Lower leg skin (tissue), 4 donors: ENCODE results near the gene PRICKLE2. TPM values are rescaled to one million over a fixed set of nuclear protein-coding genes. Genes with fewer than 3 reads are reported as not detected.

Source experiments
- DNase-seq, 2 donors: peaks; one replicate each; pipeline ENCODE4 v3.0.0-alpha.2; 2019; ENCODE audit warnings: low spot score in 2 of 2
- H3K4me3 ChIP-seq: fragments of 200-600 bp; sonication (generic); 2 replicates; pipeline ENCODE4 v1.5.1; 2017; ENCODE audit warnings: mild to moderate bottlenecking, low read depth; ENCODE audit not compliant: poor library complexity, severe bottlenecking
- CTCF ChIP-seq, 3 donors: fragments of 450-650 bp; IDR thresholded peaks; one replicate each; pipeline ENCODE4 v1.5.1; 2016; ENCODE audit warnings: antibody characterized with exemption in 3 of 3, mild to moderate bottlenecking in 3 of 3, moderate library complexity in 2 of 3
- POLR2A ChIP-seq, 2 donors: fragments of 450-650 bp; IDR thresholded peaks; one replicate each; pipeline ENCODE4 v1.6.1; 2016 to 2017; ENCODE audit warnings: antibody characterized with exemption in 2 of 2, mild to moderate bottlenecking in 1 of 2, moderate library complexity in 1 of 2
- WGBS, 2 donors: methylation state at CpG; one replicate each; pipeline ENCODE4 v1.1.5; 2018; 5-methylcytosine and 5-hydroxymethylcytosine counted together
- intact Hi-C: fragments of 100-400 bp; cut with DNase I; formaldehyde crosslinking; loops from one replicate; pipeline ENCODE4 v1.15.0; 2023; ENCODE audit warnings: low total_unique reads
- total RNA-seq, 4 donors: library from RNA; depleted of rRNA; stranded (reverse); fragments of >200 nt; gene quantifications; one replicate each; pipeline ENCODE4 v1.1.0, GENCODE V29; 2016

The PRICKLE2 gene
- total RNA-seq, 4 donors from 2014 or later: 10.2 to 18.7 (median 11.7) TPM

GRCh38 chr3:64104691-64105111 lies 120.6 kb downstream of the PRICKLE2 start:
- TF ChIP-seq CTCF (IDR thresholded peaks at IDR 0.05) (no peak), POLR2A (IDR thresholded peaks at IDR 0.05) (no peak)
- WGBS, 2 donors: 91 to 97% methylated on average over 3 of the region's 3 CpGs
- DNase-seq: no peak
- no peak overlapping the region for H3K4me3 ChIP-seq
- intact Hi-C loops: no loop called here

- no peak for DNase-seq
- 84 to 87% methylated on average over 3 of the region's 3 CpGs for WGBS, 2 donors
- TF ChIP-seq POLR2A (IDR thresholded peaks at IDR 0.05) (no peak), CTCF (IDR thresholded peaks at IDR 0.05) (no peak)
- H3K4me3 ChIP-seq: no peak overlapping the region
- intact Hi-C loops: no loop called here
Observed at GRCh38 chr3:64104006-64104405, 121.3 kb downstream of the PRICKLE2 start.

GRCh38 chr3:64103131-64103530 lies 122.1 kb downstream of the PRICKLE2 start:
- DNase-seq: no peak
- H3K4me3 ChIP-seq: no peak overlapping the region
- no peak for TF ChIP-seq CTCF (IDR thresholded peaks at IDR 0.05)
- TF ChIP-seq POLR2A (IDR thresholded peaks at IDR 0.05): no peak
- intact Hi-C loops: no loop called here
- WGBS, 2 donors: 94 to 97% methylated on average over 2 of the region's 2 CpGs

- DNase-seq: no peak
- no peak overlapping the region for H3K4me3 ChIP-seq
- 91 to 96% methylated on average over 2 of the region's 2 CpGs for WGBS, 2 donors
- intact Hi-C loops: no loop called here
- TF ChIP-seq POLR2A (IDR thresholded peaks at IDR 0.05) (no peak), CTCF (IDR thresholded peaks at IDR 0.05) (no peak)
Observed at GRCh38 chr3:64102147-64102546, 123.1 kb downstream of the PRICKLE2 start.

- no peak overlapping the region for H3K4me3 ChIP-seq
Observed at GRCh38 chr3:64099316-64099715, 126.0 kb downstream of the PRICKLE2 start.

More at GRCh38 chr3:64099316-64099715, 126.0 kb downstream of the PRICKLE2 start:
- intact Hi-C loops: no loop called here
- no peak for DNase-seq
- WGBS, 2 donors: 97% methylated on average over 26 of the region's 26 CpGs
- TF ChIP-seq CTCF (IDR thresholded peaks at IDR 0.05): no peak
- no peak for TF ChIP-seq POLR2A (IDR thresholded peaks at IDR 0.05)
